HuH-7.5 (cell line): ENCODE measurements around the gene RHCG.
A peak's percentile ranks its signal among the peaks of the same experiment; 100 is the strongest.

Source experiments
- DNase-seq: peaks from one replicate; pipeline ENCODE4 v3.0.0; 2011; ENCODE audit warnings: low spot score

The RHCG gene

GRCh38 chr15:89502867-89503595, 6.6 kb upstream of the RHCG start:
- no peak for DNase-seq

- no peak for DNase-seq
Observed at GRCh38 chr15:89501646-89502045, 5.3 kb upstream of the RHCG start.

GRCh38 chr15:89500397-89501270, 4.3 kb upstream of the RHCG start:
- no peak for DNase-seq

DNA sequence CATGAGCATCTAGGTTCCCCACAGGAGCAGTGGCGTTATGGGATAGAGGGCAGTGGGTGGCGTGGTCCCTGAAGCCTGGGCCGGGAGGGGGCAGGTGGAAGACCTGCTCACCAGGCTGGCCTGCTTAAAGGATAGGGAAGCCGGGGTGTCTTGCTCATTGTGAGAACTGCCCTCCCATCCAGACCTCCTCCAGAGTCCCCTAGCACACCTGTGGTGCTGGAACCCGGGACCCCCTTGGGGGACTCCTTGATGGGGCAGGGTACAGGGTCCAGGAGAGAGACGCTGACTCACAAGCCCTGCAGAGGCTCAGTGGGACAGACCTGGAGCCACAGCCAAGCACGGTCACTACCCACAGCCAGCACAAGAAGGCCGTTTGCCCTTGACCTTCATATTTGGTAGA, 2.8 kb upstream of the RHCG start:
- DNase-seq, result peak; percentile 2

GRCh38 chr15:89498574-89498906, 2.2 kb upstream of the RHCG start:
- no peak for DNase-seq

DNA sequence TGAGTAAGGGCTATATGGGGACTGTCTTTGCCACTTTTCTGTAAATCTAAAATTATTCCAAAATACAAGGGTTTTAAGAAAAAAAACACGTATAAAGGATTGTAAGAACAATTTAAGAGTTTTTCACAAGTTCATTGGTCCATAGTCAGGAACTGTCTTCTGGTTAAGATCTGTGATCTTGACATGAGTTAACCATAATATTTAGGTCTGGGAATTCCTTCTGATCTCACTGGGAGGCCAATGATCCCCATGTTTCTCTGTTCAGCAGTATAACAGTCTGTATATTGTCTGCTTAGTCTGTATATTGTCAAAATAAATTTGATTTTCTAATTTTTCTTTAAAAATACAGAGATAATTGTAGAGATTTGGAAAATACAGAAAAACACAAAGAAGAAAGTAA, 848 bp upstream of the RHCG start:
- no peak for DNase-seq

DNA sequence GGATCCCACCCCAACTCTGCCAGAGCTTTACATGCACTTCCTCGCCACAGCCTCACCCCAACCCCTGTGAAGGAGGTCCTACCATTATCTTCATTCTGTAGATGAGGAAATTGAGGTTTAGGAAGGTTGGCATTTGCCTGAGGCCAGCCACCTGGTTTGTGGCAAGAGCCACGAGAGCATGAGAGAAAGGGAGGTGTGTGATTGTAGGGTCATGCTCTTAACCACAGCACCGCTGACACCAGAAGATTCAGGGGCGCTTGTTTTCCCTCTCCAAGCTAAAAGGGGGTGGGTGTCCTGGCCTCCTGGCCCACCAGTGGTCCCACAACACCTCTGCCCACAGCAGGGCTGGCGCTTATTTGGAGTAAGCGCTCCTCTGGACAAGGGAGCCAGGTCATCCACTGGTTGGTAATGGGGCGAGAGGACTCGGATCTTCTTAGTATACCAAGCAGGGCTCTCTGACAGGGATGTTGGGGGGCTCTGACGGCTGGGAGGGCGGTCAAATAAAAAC, 691 bp downstream of the RHCG start:
- DNase-seq, result no peak

GRCh38 chr15:89494941-89495637, 1.3 kb downstream of the RHCG start:
- no peak for DNase-seq

DNA sequence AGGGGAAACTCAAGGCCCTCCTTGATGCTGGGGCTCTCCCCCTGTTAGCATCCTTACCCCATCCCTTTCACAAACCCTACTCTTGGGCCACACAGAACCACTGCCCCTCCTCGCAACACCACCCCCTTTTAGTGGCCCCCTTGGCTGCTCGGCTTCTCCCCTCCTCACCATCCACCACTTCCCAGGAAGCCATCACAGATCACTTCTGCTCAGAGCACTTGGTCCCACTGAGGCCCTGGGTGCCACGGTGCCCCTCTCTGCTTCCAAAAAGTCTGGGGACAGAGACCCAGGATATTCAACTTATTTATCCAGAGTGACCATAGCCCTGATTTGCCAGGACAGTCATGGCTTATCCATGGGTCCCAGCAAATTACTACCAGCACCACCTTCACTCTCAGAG, 2.4 kb downstream of the RHCG start:
- no peak for DNase-seq

DNA sequence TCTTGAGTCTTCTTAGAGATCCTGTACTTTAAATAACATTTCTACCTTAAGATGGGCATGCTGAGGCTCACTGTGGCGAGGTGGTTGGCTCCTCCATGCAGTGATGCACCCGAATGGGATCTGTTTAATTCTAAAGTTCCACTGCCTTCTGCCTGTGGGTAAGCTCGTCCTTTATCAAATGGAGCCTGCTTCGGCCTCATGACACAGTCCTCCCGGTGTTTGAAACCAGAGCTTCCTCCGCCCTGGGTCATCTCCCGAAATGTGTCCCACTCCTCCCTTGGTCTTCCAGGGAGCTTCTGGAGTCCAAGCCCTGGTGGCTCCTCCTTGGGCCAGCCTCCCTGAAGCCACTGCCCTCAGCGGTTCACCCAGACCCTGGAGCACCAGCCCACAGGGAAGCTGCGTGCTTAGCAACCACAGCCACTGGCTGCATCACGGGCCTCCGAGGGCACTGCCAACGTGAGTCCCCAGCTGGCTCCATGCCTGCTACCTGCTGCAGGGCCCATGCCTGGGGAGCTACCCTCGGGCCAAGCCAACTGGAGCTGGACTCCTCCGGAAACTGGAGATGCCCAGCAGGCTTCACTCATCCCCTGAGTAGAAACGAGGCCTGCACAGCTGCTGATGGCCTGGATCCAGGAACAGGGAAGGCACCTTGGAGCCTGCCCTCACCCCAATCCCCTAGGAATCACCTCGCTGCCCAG, 3.3 kb downstream of the RHCG start:
- no peak for DNase-seq

DNA sequence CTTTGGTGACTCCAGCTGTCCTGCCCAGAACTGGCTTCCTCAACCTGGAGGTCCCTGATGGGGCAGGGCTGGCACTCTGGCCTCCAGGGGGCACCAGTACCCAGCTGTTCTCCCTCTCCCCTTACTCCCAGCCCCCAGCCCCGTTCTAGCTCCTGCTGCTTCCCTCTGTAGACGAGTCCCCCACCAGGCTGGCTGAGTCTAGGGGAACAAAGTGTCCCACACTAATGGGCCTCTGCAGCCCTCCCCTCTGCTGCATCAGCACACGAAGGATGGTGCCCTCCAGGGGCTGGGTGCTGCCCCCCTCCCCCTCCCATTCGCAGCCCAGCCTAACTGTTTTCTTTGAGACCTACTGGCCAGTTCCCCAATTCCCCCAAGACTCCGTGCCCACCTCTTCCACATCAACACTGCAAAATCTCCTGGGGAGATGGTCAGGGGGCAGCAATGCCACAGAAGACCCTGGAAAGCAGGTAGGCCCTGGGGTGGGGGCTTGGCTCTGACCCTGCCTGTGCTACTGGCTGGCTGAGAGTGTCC, 4.2 kb downstream of the RHCG start:
- peak; percentile 50 for DNase-seq

- no peak for DNase-seq
Observed at GRCh38 chr15:89490814-89491315, 5.5 kb downstream of the RHCG start.

DNA sequence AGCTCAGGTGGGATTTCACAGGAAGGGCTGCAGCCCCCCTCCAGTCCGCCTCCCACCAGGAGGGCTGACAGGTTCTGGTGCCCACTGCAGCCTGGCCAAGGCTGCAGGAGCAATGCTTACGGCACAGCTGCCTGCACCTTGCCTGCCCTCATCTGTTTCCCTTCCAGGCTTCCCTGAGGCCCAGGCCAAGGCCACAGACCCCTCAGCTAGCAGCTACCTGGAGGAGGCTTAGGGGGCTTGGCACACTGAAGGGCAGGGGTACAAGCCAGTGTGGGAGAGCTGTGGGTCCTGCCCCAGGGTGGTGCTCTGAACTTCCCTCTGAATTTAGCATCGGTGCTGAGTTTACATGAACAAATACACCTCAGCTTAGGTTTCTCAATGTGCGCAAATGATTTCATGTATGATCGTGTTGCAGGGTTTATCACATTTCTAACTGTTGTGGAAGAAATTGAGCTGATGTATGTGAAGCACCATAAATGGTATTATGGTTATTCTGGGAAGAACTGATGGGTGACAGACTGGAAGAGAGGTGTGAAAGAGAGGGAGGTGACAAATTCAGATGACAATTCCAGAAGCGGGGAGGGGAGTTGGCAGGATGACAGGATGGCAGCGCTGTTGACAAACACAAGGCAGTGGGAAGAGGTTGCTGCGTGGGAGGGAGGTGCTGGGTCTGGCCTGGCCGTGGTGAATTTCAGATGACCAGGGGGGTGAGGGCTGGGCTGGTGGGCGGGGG, 6.1 kb downstream of the RHCG start:
- DNase-seq, result no peak

GRCh38 chr15:89489376-89489775, 7.0 kb downstream of the RHCG start:
- DNase-seq, result no peak

DNA sequence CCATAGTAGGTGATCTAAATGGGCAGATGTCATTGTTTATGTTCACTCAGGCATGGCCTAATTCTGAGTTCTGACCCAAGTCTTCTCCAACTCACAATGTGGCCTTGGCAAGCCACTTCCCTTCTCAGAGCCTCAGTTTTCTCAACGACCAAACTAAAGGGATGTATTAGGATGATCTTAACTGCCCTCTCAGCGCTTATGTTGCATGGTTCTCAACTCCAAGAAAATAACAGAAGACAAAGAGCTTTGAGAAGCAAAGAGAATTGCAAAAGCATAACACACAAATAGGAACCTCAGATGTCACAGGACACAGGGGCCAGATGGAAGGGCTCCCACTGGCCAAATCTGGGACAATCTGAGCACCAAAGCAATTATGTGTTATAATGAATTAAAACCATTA, 8.6 kb downstream of the RHCG start:
- no peak for DNase-seq

GRCh38 chr15:89486726-89487050, 9.7 kb downstream of the RHCG start:
- DNase-seq, result no peak

DNA sequence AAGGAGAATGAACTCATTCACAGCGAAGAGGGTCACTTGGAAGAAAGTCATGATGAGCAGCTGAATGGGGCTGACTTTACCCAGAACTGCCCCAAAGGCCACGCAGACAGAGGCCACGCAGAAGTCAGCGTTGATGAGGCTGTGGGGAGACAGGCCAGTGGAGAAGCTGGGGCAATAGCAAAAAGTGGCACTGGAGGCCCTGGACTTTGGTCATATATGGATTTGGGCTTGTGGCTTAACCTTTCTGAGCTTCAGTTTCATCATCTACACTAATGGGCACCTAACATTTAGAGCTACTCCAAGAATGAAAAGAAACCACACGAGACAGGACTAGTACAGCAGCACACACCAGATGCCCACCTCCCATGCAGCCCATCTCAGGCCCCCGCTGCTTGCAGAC, 13.3 kb downstream of the RHCG start:
- DNase-seq, result no peak

GRCh38 chr15:89482139-89482538, 14.2 kb downstream of the RHCG start:
- DNase-seq, result no peak

GRCh38 chr15:89480505-89480904, 15.9 kb downstream of the RHCG start:
- no peak for DNase-seq

DNA sequence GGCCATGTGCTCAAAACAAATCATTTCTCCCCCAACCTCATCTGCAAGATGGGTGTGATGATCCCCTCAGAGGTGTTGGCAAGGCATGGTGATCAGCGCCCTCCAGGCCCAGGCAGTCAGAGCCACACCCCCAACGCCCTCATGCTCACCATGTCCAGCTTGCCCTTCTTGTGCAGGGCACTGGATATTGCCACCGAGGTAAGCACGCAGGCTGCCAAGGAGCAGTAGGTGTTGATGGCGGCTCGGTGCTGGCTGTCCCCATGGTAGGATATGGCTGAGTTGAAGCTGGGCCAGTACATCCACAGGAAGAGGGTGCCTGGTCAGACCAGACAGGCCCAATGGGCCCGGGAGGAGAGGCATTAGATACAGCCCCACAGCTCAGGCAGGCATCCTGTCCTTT, 17.2 kb downstream of the RHCG start:
- DNase-seq, result no peak
